Psoas muscle (tissue), 8 donors: Measurements from ENCODE around the gene ADAMTSL2. TPM values are rescaled to one million over a fixed set of nuclear protein-coding genes. Genes with fewer than 3 reads are reported as not detected.

ENCODE experiments used
- ATAC-seq, 4 donors: fragments of 200-7000 bp; cut with Tn5 transposase; one replicate each; pipeline ENCODE4 v1.9.1; 2020; ENCODE audit warnings: moderate library complexity in 3 of 4, mild to moderate bottlenecking in 2 of 4
- DNase-seq, 2 donors: peaks; one replicate each; pipeline ENCODE4 v3.0.0-alpha.2; 2020
- H3K27ac ChIP-seq: fragments of 200-600 bp; one replicate; pipeline ENCODE4 v1.8.0; 2022
- H3K27me3 ChIP-seq, 3 donors: fragments of 200-600 bp in 1 of 3; one replicate each; pipeline versions ENCODE4 v1.6.1 to v1.8.0; 2013 to 2022; ENCODE audit warnings: low read length in 2 of 3, mild to moderate bottlenecking in 2 of 3, moderate library complexity in 1 of 3; ENCODE audit not compliant: insufficient read depth in 3 of 3
- H3K36me3 ChIP-seq, 2 donors: fragments of 200-600 bp in 1 of 2; one replicate each; pipeline versions ENCODE4 v1.6.1 to v1.8.0; 2013 to 2022; ENCODE audit warnings: low read depth in 1 of 2, mild to moderate bottlenecking in 1 of 2, moderate library complexity in 1 of 2; ENCODE audit not compliant: insufficient read depth in 1 of 2
- H3K4me1 ChIP-seq: fragments of 200-600 bp; one replicate; pipeline ENCODE4 v1.8.0; 2022
- H3K4me3 ChIP-seq: fragments of 200-600 bp; one replicate; pipeline ENCODE4 v1.8.0; 2022; ENCODE audit warnings: mild to moderate bottlenecking
- H3K9me3 ChIP-seq: fragments of 200-600 bp; one replicate; pipeline ENCODE4 v1.8.0; 2022
- CTCF ChIP-seq: fragments of 200-600 bp; IDR thresholded peaks from one replicate; pipeline ENCODE4 v1.8.0; 2022; ENCODE audit warnings: antibody characterized with exemption
- WGBS, 3 donors: extraction: QIAGEN DNeasy Blood & Tissue Kit; methylation state at CpG; one replicate each; pipeline versions ENCODE4 v1.1.6 to v1.1.7; 2013; 5-methylcytosine and 5-hydroxymethylcytosine counted together
- intact Hi-C, 2 donors: fragments of 100-400 bp; cut with DNase I; formaldehyde crosslinking; loops; one replicate each; pipeline versions ENCODE4 v1.11.0 to v1.14.2; 2022
- polyA plus RNA-seq, 3 donors: library from polyadenylated mRNA; stranded (reverse); fragments of 200-250 nt; gene quantifications; one replicate each; pipeline ENCODE4 v1.2.3, GENCODE V29; 2013
- total RNA-seq, 4 donors: library from RNA; stranded (reverse); fragmentation: NEBNext Ultra II Directional in 2 of 4; extraction: Animal tissue kit (Norgen Biotek cat#: 25700) in 2 of 4; gene quantifications; one replicate each; pipeline versions ENCODE4 v1.2.1 to v1.2.4, GENCODE V29; 2021 to 2023
- donor health status: healthy with polysubstance abuse.
- donor health status: DM: no; HTN: no; CAD: no; lungs with moderate emphysema.
- donor health status: Bipolar disorder and iron deficiency.
- donor health status: healthy.
- donor health status: DM: yes; HTN: yes; CAD: no.
- donor health status: DM: no; HTN: no; CAD: no.
- donor health status: DM: no; HTN: no; CAD: no.
- donor health status: DM: yes; HTN: yes; CAD: no.

ADAMTSL2 gene
- total and polyA plus RNA-seq, 7 donors, result 0.21 to 5.4 (median 0.71) TPM

GRCh38 chr9:133502112-133502511 is 32.4 kb upstream of the ADAMTSL2 start:
- Histone ChIP-seq H3K9me3 (peaks cover 10% of the 10 kb centered on the region), H3K36me3 (no peaks in the 10 kb centered on the region), H3K4me1 (no peaks in the 10 kb centered on the region), H3K27ac (no peak overlapping the region), H3K27me3 (peaks cover 0 to 22% (median 6%) of the 10 kb centered on the region in 3 donors), H3K4me3 (no peak overlapping the region)
- ATAC-seq (no peak), DNase-seq (no peak)
- no peak for TF ChIP-seq CTCF
- intact Hi-C loops, result no loop called here
- WGBS, 3 donors, result 91 to 100% (median 96%) methylated on average over 1 of the region's 1 CpG

- Histone ChIP-seq H3K9me3 (peaks cover 10% of the 10 kb centered on the region), H3K36me3 (no peaks in the 10 kb centered on the region), H3K4me3 (no peak overlapping the region), H3K4me1 (no peaks in the 10 kb centered on the region), H3K27me3 (peaks cover 0 to 35% (median 4%) of the 10 kb centered on the region in 3 donors), H3K27ac (no peak overlapping the region)
- TF ChIP-seq CTCF, result no peak
- WGBS, 3 donors, result 72 to 84% (median 74%) methylated on average over 13 of the region's 13 CpGs
- peak in 1 of 2 donors; percentile 56 for DNase-seq
- intact Hi-C loops, result no loop called here
- peak in 2 of 4 donors; percentile 10 to 20 for ATAC-seq
Measured at GRCh38 chr9:133505186-133505830, 29.2 kb upstream of the ADAMTSL2 start.

- ATAC-seq, result peak; percentile 37 to 64 (median 52)
- no peak overlapping the region for H3K27ac ChIP-seq
- peak; percentile 84 to 86 for DNase-seq
- no peaks in the 10 kb centered on the region for H3K4me1 ChIP-seq
- H3K4me3 ChIP-seq, result no peak overlapping the region
- no peak for TF ChIP-seq CTCF
- H3K36me3 ChIP-seq, result no peaks in the 10 kb centered on the region
- intact Hi-C loops, result no loop called here
- peaks cover 10% of the 10 kb centered on the region for H3K9me3 ChIP-seq
- 42 to 60% (median 51%) methylated on average over 22 to 23 of the region's 23 CpGs for WGBS, 3 donors
- peaks cover 0 to 43% (median 7%) of the 10 kb centered on the region in 3 donors for H3K27me3 ChIP-seq
Measured at GRCh38 chr9:133505901-133506652, 28.4 kb upstream of the ADAMTSL2 start.

- no peak overlapping the region for H3K4me3 ChIP-seq
- peaks cover 6% of the 10 kb centered on the region for H3K9me3 ChIP-seq
- no peaks in the 10 kb centered on the region for H3K36me3 ChIP-seq
- WGBS, 3 donors, result 59 to 78% (median 63%) methylated on average over 18 of the region's 18 CpGs
- ATAC-seq (peak; percentile 39 to 61 (median 44)), DNase-seq (peak; percentile 71 to 80)
- no peak for TF ChIP-seq CTCF
- peaks cover 0 to 47% (median 7%) of the 10 kb centered on the region in 3 donors for H3K27me3 ChIP-seq
- intact Hi-C loops, result no loop called here
- no peak overlapping the region for H3K27ac ChIP-seq
- no peaks in the 10 kb centered on the region for H3K4me1 ChIP-seq
Measured at GRCh38 chr9:133506653-133507038, 27.9 kb upstream of the ADAMTSL2 start.
